ENCODE results near the gene DOK7. TPM values are rescaled to one million over a fixed set of nuclear protein-coding genes. Genes with fewer than 3 reads are reported as not detected.

The DOK7 gene
- total RNA-seq, 1 experiment from 2014 or later = 0.26 TPM

DNA sequence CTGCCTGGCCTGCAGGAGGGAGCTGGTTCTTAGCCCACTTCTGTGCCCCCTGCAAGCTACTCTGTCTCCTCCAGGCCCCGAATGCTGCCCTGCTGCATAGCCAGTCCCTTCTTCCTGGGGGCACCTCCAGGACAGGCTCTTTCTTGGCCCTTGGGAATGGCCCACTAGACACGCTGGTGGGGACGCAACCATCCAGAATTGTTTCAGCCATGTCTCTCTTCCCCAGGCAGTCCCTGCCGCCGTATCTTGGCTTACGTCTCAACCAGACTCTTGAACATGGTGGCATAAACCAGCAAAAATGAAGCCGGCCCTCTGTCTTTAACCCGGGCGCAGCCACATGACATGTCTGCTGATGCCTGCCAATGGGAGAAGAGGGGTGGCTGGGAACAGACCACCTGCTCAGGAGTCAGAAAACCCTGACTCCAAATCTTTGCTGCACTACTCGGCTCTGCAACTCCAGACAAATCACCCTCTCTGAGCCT is 60.1 kb downstream of the DOK7 start:
- Histone ChIP-seq H3K4me2 (ENCODE audit: insufficient read depth, insufficient read length, low read length) (no peak overlapping the region), H2BK20ac (ENCODE audit: low read depth, low read length, poor library complexity, severe bottlenecking) (no peak overlapping the region), H3K18ac (ENCODE audit: insufficient read length, low read depth, low read length) (no peak overlapping the region), H3K9me3 (ENCODE audit: control insufficient read depth, low read depth, low read length) (no peaks in the 10 kb centered on the region), H4K20me1 (ENCODE audit: control insufficient read depth, insufficient read depth, insufficient read length) (no peaks in the 10 kb centered on the region), H4K5ac (ENCODE audit: insufficient read length, low read depth, low read length) (no peak overlapping the region), H3K14ac (ENCODE audit: insufficient read depth, low read length) (no peak overlapping the region), H3K9ac (ENCODE audit: extremely low read depth, insufficient read length, low read length) (no peak overlapping the region), H3K79me2 (ENCODE audit: insufficient read depth, low read length) (no peaks in the 10 kb centered on the region; the same call in 1 of the 2 replicates), H3K27ac (ENCODE audit: insufficient read length, low read depth, low read length) (no peak overlapping the region), H2BK120ac (ENCODE audit: low read depth, low read length, poor library complexity, severe bottlenecking) (no peak overlapping the region), H4K91ac (ENCODE audit: insufficient read length, low read depth, low read length) (no peak overlapping the region), H2BK5ac (ENCODE audit: insufficient read length, low read length) (no peak overlapping the region), H3K79me1 (ENCODE audit: insufficient read depth, low read depth, low read length, poor library complexity, severe bottlenecking) (peaks cover under 1% of the 10 kb centered on the region), H3K56ac (ENCODE audit: insufficient read length, low read depth, low read length) (no peak overlapping the region), H2BK15ac (ENCODE audit: low read depth, low read length) (no peak overlapping the region), H3K27me3 (ENCODE audit: insufficient read depth, low read length) (no peaks in the 10 kb centered on the region), H2BK12ac (ENCODE audit: insufficient read length, low read depth, low read length) (no peak overlapping the region), H2AK5ac (ENCODE audit: insufficient read length, low read length) (no peak overlapping the region), H3K23me2 (ENCODE audit: insufficient read length, low read depth, low read length, poor library complexity, severe bottlenecking) (no peaks in the 10 kb centered on the region), H2AFZ (ENCODE audit: low read length) (no peak overlapping the region), H3K23ac (ENCODE audit: insufficient read length, low read depth, low read length) (no peak overlapping the region), H4K8ac (replicated peaks; ENCODE audit: insufficient read length, low read depth, low read length) (no peak overlapping the region), H3T11ph (ENCODE audit: low read length) (no peak overlapping the region), H3K4me1 (ENCODE audit: insufficient read depth, low read length) (no peaks in the 10 kb centered on the region), H3K4ac (ENCODE audit: low read depth, low read length) (no peak overlapping the region)
- Mint-ChIP-seq H3K36me3 (ENCODE audit: insufficient read depth in 1 of 3, low read depth in 3 of 3) (peaks cover 21 to 51% (median 50%) of the 10 kb centered on the region in 3 experiments), H3K27ac (no peak overlapping the region; a peak in 1 of 7 replicates), H3K9me3 (no peaks in the 10 kb centered on the region), H3K27me3 (ENCODE audit: low read depth) (no peaks in the 10 kb centered on the region; the same call in 1 of the 2 replicates), H3K4me3 (no peak overlapping the region), H3K4me1 (peaks cover 0 to 11% of the 10 kb centered on the region in 2 experiments; a peak in 2 of 4 replicates)
- no CpG with 5 or more reads among the region's 10 CpGs for WGBS (ENCODE audit: extremely low coverage, insufficient read length, low lambda C conversion rate)
- TF ChIP-seq, protein P1, sequence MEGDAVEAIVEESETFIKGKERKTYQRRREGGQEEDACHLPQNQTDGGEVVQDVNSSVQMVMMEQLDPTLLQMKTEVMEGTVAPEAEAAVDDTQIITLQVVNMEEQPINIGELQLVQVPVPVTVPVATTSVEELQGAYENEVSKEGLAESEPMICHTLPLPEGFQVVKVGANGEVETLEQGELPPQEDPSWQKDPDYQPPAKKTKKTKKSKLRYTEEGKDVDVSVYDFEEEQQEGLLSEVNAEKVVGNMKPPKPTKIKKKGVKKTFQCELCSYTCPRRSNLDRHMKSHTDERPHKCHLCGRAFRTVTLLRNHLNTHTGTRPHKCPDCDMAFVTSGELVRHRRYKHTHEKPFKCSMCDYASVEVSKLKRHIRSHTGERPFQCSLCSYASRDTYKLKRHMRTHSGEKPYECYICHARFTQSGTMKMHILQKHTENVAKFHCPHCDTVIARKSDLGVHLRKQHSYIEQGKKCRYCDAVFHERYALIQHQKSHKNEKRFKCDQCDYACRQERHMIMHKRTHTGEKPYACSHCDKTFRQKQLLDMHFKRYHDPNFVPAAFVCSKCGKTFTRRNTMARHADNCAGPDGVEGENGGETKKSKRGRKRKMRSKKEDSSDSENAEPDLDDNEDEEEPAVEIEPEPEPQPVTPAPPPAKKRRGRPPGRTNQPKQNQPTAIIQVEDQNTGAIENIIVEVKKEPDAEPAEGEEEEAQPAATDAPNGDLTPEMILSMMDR (conservative IDR thresholded peaks at IDR 0.05) = no peak
- DNase-seq = no peak

Data from H9 (cell line).